ENCODE measurements around the gene UQCRC1.

DNA sequence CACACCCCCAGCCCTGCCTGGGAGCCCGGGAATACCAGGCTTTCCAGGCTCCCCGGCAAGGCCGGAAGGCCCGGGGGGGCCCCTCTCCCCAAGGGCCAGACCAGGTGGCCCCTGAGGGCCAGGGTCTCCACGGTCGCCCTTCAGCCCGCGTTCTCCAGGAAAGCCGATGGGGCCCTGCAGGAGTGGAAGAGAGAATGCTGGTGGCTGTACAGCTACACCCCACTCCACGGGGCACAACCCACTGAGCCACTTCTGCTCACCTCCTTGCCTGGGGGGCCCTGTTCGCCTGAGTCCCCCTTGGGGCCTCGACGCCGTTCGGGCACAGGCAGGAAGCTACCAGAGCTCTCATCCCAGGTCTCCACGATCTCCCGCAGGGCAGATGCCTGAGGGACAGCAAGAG is 34.1 kb downstream of the UQCRC1 start:
- TF ChIP-seq, protein P1, sequence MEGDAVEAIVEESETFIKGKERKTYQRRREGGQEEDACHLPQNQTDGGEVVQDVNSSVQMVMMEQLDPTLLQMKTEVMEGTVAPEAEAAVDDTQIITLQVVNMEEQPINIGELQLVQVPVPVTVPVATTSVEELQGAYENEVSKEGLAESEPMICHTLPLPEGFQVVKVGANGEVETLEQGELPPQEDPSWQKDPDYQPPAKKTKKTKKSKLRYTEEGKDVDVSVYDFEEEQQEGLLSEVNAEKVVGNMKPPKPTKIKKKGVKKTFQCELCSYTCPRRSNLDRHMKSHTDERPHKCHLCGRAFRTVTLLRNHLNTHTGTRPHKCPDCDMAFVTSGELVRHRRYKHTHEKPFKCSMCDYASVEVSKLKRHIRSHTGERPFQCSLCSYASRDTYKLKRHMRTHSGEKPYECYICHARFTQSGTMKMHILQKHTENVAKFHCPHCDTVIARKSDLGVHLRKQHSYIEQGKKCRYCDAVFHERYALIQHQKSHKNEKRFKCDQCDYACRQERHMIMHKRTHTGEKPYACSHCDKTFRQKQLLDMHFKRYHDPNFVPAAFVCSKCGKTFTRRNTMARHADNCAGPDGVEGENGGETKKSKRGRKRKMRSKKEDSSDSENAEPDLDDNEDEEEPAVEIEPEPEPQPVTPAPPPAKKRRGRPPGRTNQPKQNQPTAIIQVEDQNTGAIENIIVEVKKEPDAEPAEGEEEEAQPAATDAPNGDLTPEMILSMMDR (IDR thresholded peaks at IDR 0.05; ENCODE audit: insufficient read depth, low read depth, low read length) = no peak
- TF ChIP-seq EZH2 (IDR thresholded peaks at IDR 0.05; ENCODE audit: insufficient read depth, low read length) = no peak

Measured in astrocyte (in vitro differentiated cells and primary cell).